Activated T-helper 2 cell treated with anti-CD3 and anti-CD28 coated beads, Interferon-gamma antibody, Interleukin-2, Interleukin-4, amounts not matched to agents 10 μg/mL and 5 μg/mL and 100 μg/mL, durations not matched to agents 14 hours and 24 hours and 36 hours (primary cell): Measurements from ENCODE around the gene MKI67. TPM values are rescaled to one million over a fixed set of nuclear protein-coding genes. Genes with fewer than 3 reads are reported as not detected.

ENCODE experiments used
- DNase-seq: peaks from one replicate; pipeline ENCODE4 v3.0.0; 2021; ENCODE audit warnings: low spot score
- H3K27ac Mint-ChIP-seq: one replicate; pipeline ENCODE4 v1.8.0; 2021; ENCODE audit warnings: mixed read lengths
- H3K27me3 Mint-ChIP-seq: one replicate; pipeline ENCODE4 v1.8.0; 2021; ENCODE audit warnings: low read depth, mixed read lengths
- H3K36me3 Mint-ChIP-seq: one replicate; pipeline ENCODE4 v1.8.0; 2021; ENCODE audit warnings: low read depth, mixed read lengths
- H3K4me1 Mint-ChIP-seq: one replicate; pipeline ENCODE4 v1.8.0; 2021; ENCODE audit warnings: low read depth, mixed read lengths
- H3K4me3 Mint-ChIP-seq: one replicate; pipeline ENCODE4 v1.8.0; 2021; ENCODE audit warnings: low read depth, mild to moderate bottlenecking, moderate library complexity, mixed read lengths
- H3K9me3 Mint-ChIP-seq: one replicate; pipeline ENCODE4 v1.8.0; 2021; ENCODE audit warnings: mixed read lengths
- intact Hi-C: fragments of 100-400 bp; cut with micrococcal nuclease; formaldehyde crosslinking; loops from one replicate; pipeline ENCODE4 v1.15.1; 2023
- total RNA-seq: library from RNA; stranded (reverse); gene quantifications from 2 replicates; pipeline ENCODE4 v1.2.3, GENCODE V29; 2022

Gene MKI67
- total RNA-seq, 1 donor from 2014 or later: 163 TPM

GRCh38 chr10:128070161-128070560 lies 56.1 kb downstream of the MKI67 start:
- H3K4me3 Mint-ChIP-seq: no peak overlapping the region
- peaks cover 37% of the 10 kb centered on the region for H3K4me1 Mint-ChIP-seq
- H3K27ac Mint-ChIP-seq: no peak overlapping the region
- intact Hi-C loops: no loop called here
- peaks cover 80% of the 10 kb centered on the region for H3K36me3 Mint-ChIP-seq
- peaks cover 3% of the 10 kb centered on the region for H3K9me3 Mint-ChIP-seq
- DNase-seq: no peak
- H3K27me3 Mint-ChIP-seq: no peaks in the 10 kb centered on the region

GRCh38 chr10:128069351-128070051 lies 56.7 kb downstream of the MKI67 start:
- H3K36me3 Mint-ChIP-seq: peaks cover 79% of the 10 kb centered on the region
- intact Hi-C loops: loop anchor here (1.0 kb wide), 5 partner anchors 21 to 199 kb away; no protein-coding TSS in a partner anchor
- H3K27ac Mint-ChIP-seq: no peak overlapping the region
- H3K4me3 Mint-ChIP-seq: no peak overlapping the region
- H3K27me3 Mint-ChIP-seq: no peaks in the 10 kb centered on the region
- DNase-seq: peak; percentile 63
- H3K9me3 Mint-ChIP-seq: peaks cover 3% of the 10 kb centered on the region
- H3K4me1 Mint-ChIP-seq: peaks cover 44% of the 10 kb centered on the region

- H3K27ac Mint-ChIP-seq: no peak overlapping the region
- H3K4me1 Mint-ChIP-seq: peaks cover 46% of the 10 kb centered on the region
- no peak for DNase-seq
- peaks cover 3% of the 10 kb centered on the region for H3K9me3 Mint-ChIP-seq
- intact Hi-C loops: loop anchor here (1.0 kb wide), 5 partner anchors 20 to 198 kb away; no protein-coding TSS in a partner anchor
- H3K4me3 Mint-ChIP-seq: no peak overlapping the region
- H3K36me3 Mint-ChIP-seq: peaks cover 76% of the 10 kb centered on the region
- H3K27me3 Mint-ChIP-seq: no peaks in the 10 kb centered on the region
Observed at GRCh38 chr10:128068398-128069285, 57.6 kb downstream of the MKI67 start.

- H3K27ac Mint-ChIP-seq: no peak overlapping the region
- peaks cover 47% of the 10 kb centered on the region for H3K4me1 Mint-ChIP-seq
- H3K4me3 Mint-ChIP-seq: no peak overlapping the region
- DNase-seq: no peak
- intact Hi-C loops: no loop called here
- peaks cover 3% of the 10 kb centered on the region for H3K9me3 Mint-ChIP-seq
- peaks cover 75% of the 10 kb centered on the region for H3K36me3 Mint-ChIP-seq
- H3K27me3 Mint-ChIP-seq: no peaks in the 10 kb centered on the region
Observed at GRCh38 chr10:128067691-128068397, 58.4 kb downstream of the MKI67 start.

GRCh38 chr10:128066870-128067382 lies 59.3 kb downstream of the MKI67 start:
- H3K9me3 Mint-ChIP-seq: peaks cover 3% of the 10 kb centered on the region
- peaks cover 56% of the 10 kb centered on the region for H3K4me1 Mint-ChIP-seq
- no peak for DNase-seq
- H3K27ac Mint-ChIP-seq: peak overlapping the region; percentile 11
- H3K36me3 Mint-ChIP-seq: peaks cover 75% of the 10 kb centered on the region
- intact Hi-C loops: no loop called here
- no peak overlapping the region for H3K4me3 Mint-ChIP-seq
- no peaks in the 10 kb centered on the region for H3K27me3 Mint-ChIP-seq

- H3K4me3 Mint-ChIP-seq: no peak overlapping the region
- intact Hi-C loops: loop anchor here (2.0 kb wide), 1 partner anchor 81 kb away; no protein-coding TSS in a partner anchor
Observed at GRCh38 chr10:128065881-128066534, 60.2 kb downstream of the MKI67 start.

GRCh38 chr10:128064970-128065580 lies 61.1 kb downstream of the MKI67 start:
- H3K27me3 Mint-ChIP-seq: no peaks in the 10 kb centered on the region
- peak overlapping the region; percentile 93 for H3K27ac Mint-ChIP-seq
- peaks cover 60% of the 10 kb centered on the region for H3K4me1 Mint-ChIP-seq
- peaks cover 70% of the 10 kb centered on the region for H3K36me3 Mint-ChIP-seq
- DNase-seq: no peak
- no peak overlapping the region for H3K4me3 Mint-ChIP-seq
- H3K9me3 Mint-ChIP-seq: peaks cover 3% of the 10 kb centered on the region
- intact Hi-C loops: loop anchor here (1.0 to 2.0 kb wide), 4 partner anchors 17 to 82 kb away; partner anchors contain the start of gene MKI67

More at GRCh38 chr10:128065881-128066534, 60.2 kb downstream of the MKI67 start:
- Mint-ChIP-seq H3K36me3 (peaks cover 70% of the 10 kb centered on the region), H3K27ac (peak overlapping the region; percentile 11), H3K27me3 (no peaks in the 10 kb centered on the region), H3K9me3 (peaks cover 3% of the 10 kb centered on the region), H3K4me1 (peaks cover 57% of the 10 kb centered on the region)
- DNase-seq: no peak

GRCh38 chr10:128064108-128064969 lies 61.9 kb downstream of the MKI67 start:
- peaks cover 3% of the 10 kb centered on the region for H3K9me3 Mint-ChIP-seq
- no peaks in the 10 kb centered on the region for H3K27me3 Mint-ChIP-seq
- intact Hi-C loops: loop anchor here (1.0 to 2.0 kb wide), 4 partner anchors 16 to 82 kb away; partner anchors contain the start of gene MKI67
- DNase-seq: peak; percentile 51
- peak overlapping the region; percentile 68 for H3K4me3 Mint-ChIP-seq
- H3K4me1 Mint-ChIP-seq: peaks cover 60% of the 10 kb centered on the region
- peaks cover 68% of the 10 kb centered on the region for H3K36me3 Mint-ChIP-seq
- H3K27ac Mint-ChIP-seq: peak overlapping the region; percentile 93

GRCh38 chr10:128063736-128064107 lies 62.5 kb downstream of the MKI67 start:
- Mint-ChIP-seq H3K9me3 (peaks cover 3% of the 10 kb centered on the region), H3K4me1 (peaks cover 58% of the 10 kb centered on the region), H3K4me3 (peak overlapping the region; percentile 66), H3K27ac (peak overlapping the region; percentile 87), H3K36me3 (peaks cover 68% of the 10 kb centered on the region), H3K27me3 (no peaks in the 10 kb centered on the region)
- intact Hi-C loops: loop anchor here (1.0 to 2.0 kb wide), 4 partner anchors 15 to 83 kb away; partner anchors contain the start of gene MKI67
- no peak for DNase-seq

- H3K4me1 Mint-ChIP-seq: peaks cover 58% of the 10 kb centered on the region
- intact Hi-C loops: no loop called here
- H3K4me3 Mint-ChIP-seq: peak overlapping the region; percentile 66
- H3K27me3 Mint-ChIP-seq: no peaks in the 10 kb centered on the region
- H3K9me3 Mint-ChIP-seq: peaks cover 3% of the 10 kb centered on the region
- H3K36me3 Mint-ChIP-seq: peaks cover 72% of the 10 kb centered on the region
- H3K27ac Mint-ChIP-seq: peak overlapping the region; percentile 87
- DNase-seq: peak; percentile 46
Observed at GRCh38 chr10:128062881-128063563, 63.2 kb downstream of the MKI67 start.
